NCI-H82 treated with DMSO at 0.1 percent for 48 hours (cell line): ENCODE results near the gene SMARCA4.
"Not testable (repeated sequence)": the region's sequence is repeated elsewhere in the genome, so short reads cannot be mapped to it uniquely, and the experiment has no call there.

ENCODE experiments used
- DNase-seq: peaks from one replicate; lab custom pipeline; 2025; ENCODE audit not compliant: unreplicated experiment; lab: John Stamatoyannopoulos, UW

SMARCA4 gene

GRCh38 chr19:11096210-11096841, 135.5 kb downstream of the SMARCA4 start:
- DNase-seq, result no peak

GRCh38 chr19:11097367-11097766, 136.5 kb downstream of the SMARCA4 start:
- not testable (repeated sequence) for DNase-seq

GRCh38 chr19:11098327-11098726, 137.5 kb downstream of the SMARCA4 start:
- DNase-seq, result no peak

GRCh38 chr19:11098861-11099260, 138.0 kb downstream of the SMARCA4 start:
- DNase-seq, result no peak

- no peak for DNase-seq
Observed at GRCh38 chr19:11100049-11100448, 139.2 kb downstream of the SMARCA4 start.

- DNase-seq, result no peak
Observed at GRCh38 chr19:11101057-11101456, 140.2 kb downstream of the SMARCA4 start.

- DNase-seq, result no peak
Observed at GRCh38 chr19:11102944-11103343, 142.1 kb downstream of the SMARCA4 start.

GRCh38 chr19:11103667-11104066, 142.8 kb downstream of the SMARCA4 start:
- not testable (repeated sequence) for DNase-seq

- DNase-seq, result no peak
Observed at GRCh38 chr19:11105014-11105636, 144.3 kb downstream of the SMARCA4 start.

- no peak for DNase-seq
Observed at GRCh38 chr19:11106477-11106876, 145.6 kb downstream of the SMARCA4 start.

GRCh38 chr19:11108746-11109145, 147.9 kb downstream of the SMARCA4 start:
- DNase-seq, result no peak

GRCh38 chr19:11111117-11111770, 150.4 kb downstream of the SMARCA4 start:
- no peak for DNase-seq

- no peak for DNase-seq
Observed at GRCh38 chr19:11111771-11112144, 150.9 kb downstream of the SMARCA4 start.
